ENCODE results near the gene ZNF202.

The ZNF202 gene

GRCh38 chr11:123775715-123776549 lies 34.5 kb upstream of the ZNF202 start:
- Histone ChIP-seq H3K27me3 (ENCODE audit: insufficient read depth, low read length) (no peaks in the 10 kb centered on the region), H3K9me2 (ENCODE audit: low read depth, low read length) (no peaks in the 10 kb centered on the region), H3K4me1 (ENCODE audit: insufficient read depth, low read length, severe bottlenecking) (no peaks in the 10 kb centered on the region), H3K4me2 (ENCODE audit: low read length) (no peak overlapping the region), H4K20me1 (ENCODE audit: insufficient read depth, low read length) (no peaks in the 10 kb centered on the region), H3K9me3 (ENCODE audit: low read length) (no peaks in the 10 kb centered on the region), H3K27ac (ENCODE audit: low read depth, low read length, poor library complexity, severe bottlenecking) (no peak overlapping the region), H3K79me2 (ENCODE audit: insufficient read depth, low read length) (no peaks in the 10 kb centered on the region), H3K9ac (ENCODE audit: low read length) (no peak overlapping the region), H3K4me3 (ENCODE audit: low read depth, low read length, poor library complexity, severe bottlenecking) (no peak overlapping the region), H2AFZ (ENCODE audit: low read length) (no peak overlapping the region), H3F3A (ENCODE audit: insufficient read depth, low read length) (no peaks in the 10 kb centered on the region), H3K36me3 (ENCODE audit: insufficient read depth, low read length) (no peaks in the 10 kb centered on the region)
- TF ChIP-seq EZH2 (IDR thresholded peaks at IDR 0.05; ENCODE audit: borderline replicate concordance, low read length) (no peak), CTCF (IDR thresholded peaks at IDR 0.05; ENCODE audit: low read length) (no peak)

- Histone ChIP-seq H3F3A (ENCODE audit: insufficient read depth, low read length) (no peaks in the 10 kb centered on the region), H3K27ac (ENCODE audit: low read depth, low read length, poor library complexity, severe bottlenecking) (no peak overlapping the region)
These were observed 33.8 kb upstream of the ZNF202 start for GRCh38 chr11:123775289-123775688.

GRCh38 chr11:123773959-123774358 lies 32.5 kb upstream of the ZNF202 start:
- Histone ChIP-seq H3K4me3 (ENCODE audit: low read depth, low read length, poor library complexity, severe bottlenecking) (no peak overlapping the region), H3K36me3 (ENCODE audit: insufficient read depth, low read length) (no peaks in the 10 kb centered on the region), H3K4me2 (ENCODE audit: low read length) (no peak overlapping the region), H4K20me1 (ENCODE audit: insufficient read depth, low read length) (no peaks in the 10 kb centered on the region), H3K27me3 (ENCODE audit: insufficient read depth, low read length) (no peaks in the 10 kb centered on the region), H3K9me3 (ENCODE audit: low read length) (no peaks in the 10 kb centered on the region), H2AFZ (ENCODE audit: low read length) (no peak overlapping the region), H3K9me2 (ENCODE audit: low read depth, low read length) (no peaks in the 10 kb centered on the region), H3K27ac (ENCODE audit: low read depth, low read length, poor library complexity, severe bottlenecking) (no peak overlapping the region), H3F3A (ENCODE audit: insufficient read depth, low read length) (no peaks in the 10 kb centered on the region), H3K4me1 (ENCODE audit: insufficient read depth, low read length, severe bottlenecking) (no peaks in the 10 kb centered on the region), H3K9ac (ENCODE audit: low read length) (no peak overlapping the region), H3K79me2 (ENCODE audit: insufficient read depth, low read length) (no peaks in the 10 kb centered on the region)
- TF ChIP-seq EZH2 (IDR thresholded peaks at IDR 0.05; ENCODE audit: borderline replicate concordance, low read length) = no peak
- TF ChIP-seq CTCF (IDR thresholded peaks at IDR 0.05; ENCODE audit: low read length) = no peak

More at GRCh38 chr11:123775289-123775688, 33.8 kb upstream of the ZNF202 start:
- Histone ChIP-seq H3K9ac (ENCODE audit: low read length) (no peak overlapping the region), H3K9me2 (ENCODE audit: low read depth, low read length) (no peaks in the 10 kb centered on the region), H2AFZ (ENCODE audit: low read length) (no peak overlapping the region), H4K20me1 (ENCODE audit: insufficient read depth, low read length) (no peaks in the 10 kb centered on the region), H3K79me2 (ENCODE audit: insufficient read depth, low read length) (no peaks in the 10 kb centered on the region), H3K27me3 (ENCODE audit: insufficient read depth, low read length) (no peaks in the 10 kb centered on the region), H3K4me2 (ENCODE audit: low read length) (no peak overlapping the region), H3K4me1 (ENCODE audit: insufficient read depth, low read length, severe bottlenecking) (no peaks in the 10 kb centered on the region), H3K4me3 (ENCODE audit: low read depth, low read length, poor library complexity, severe bottlenecking) (no peak overlapping the region), H3K36me3 (ENCODE audit: insufficient read depth, low read length) (no peaks in the 10 kb centered on the region), H3K9me3 (ENCODE audit: low read length) (no peaks in the 10 kb centered on the region)
- TF ChIP-seq CTCF (IDR thresholded peaks at IDR 0.05; ENCODE audit: low read length) = no peak
- no peak for TF ChIP-seq EZH2 (IDR thresholded peaks at IDR 0.05; ENCODE audit: borderline replicate concordance, low read length)
